GM12878 (cell line): ENCODE results near the gene TUBGCP2.

Source experiments
- ATF7 ChIP-seq: fragments of 450-650 bp; IDR thresholded peaks from 2 replicates; pipeline ENCODE4 v1.6.1; 2016; ENCODE audit warnings: low read depth, mild to moderate bottlenecking
- CEBPB ChIP-seq, 2 experiments: fragments of 150-350 bp in 1 of 2; IDR thresholded peaks; 2 replicates each; pipeline ENCODE4 v1.6.1; 2012 to 2014; ENCODE audit warnings: low read depth in 2 of 2, low read length in 2 of 2, borderline replicate concordance in 1 of 2, inconsistent platforms in 1 of 2
- CTCF ChIP-seq, 3 experiments: IDR thresholded peaks in 2 of 3; conservative IDR thresholded peaks in 1 of 3; 2 replicates each; pipeline ENCODE4 v1.5.1; 2011; ENCODE audit warnings: low read depth in 3 of 3, low read length in 3 of 3, mild to moderate bottlenecking in 3 of 3, control low read depth in 2 of 3, moderate library complexity in 2 of 3, inconsistent platforms in 1 of 3, mixed read lengths in 1 of 3; ENCODE audit not compliant: control insufficient read depth in 2 of 3, insufficient read depth in 1 of 3; ENCODE audit errors: extremely low read depth in 1 of 3
- IRF5 ChIP-seq: fragments of 450-650 bp; IDR thresholded peaks from 2 replicates; pipeline ENCODE4 v1.6.1; 2017; ENCODE audit warnings: borderline replicate concordance
- JUNB ChIP-seq: IDR thresholded peaks from 2 replicates; pipeline ENCODE4 v1.6.1; 2016; ENCODE audit warnings: antibody characterized with exemption, mild to moderate bottlenecking
- PAX5 ChIP-seq: IDR thresholded peaks from 2 replicates; pipeline ENCODE4 v1.6.1; 2011; ENCODE audit warnings: low read depth, low read length, borderline replicate concordance
- PBX3 ChIP-seq: IDR thresholded peaks from 2 replicates; pipeline ENCODE4 v1.6.1; 2011; ENCODE audit warnings: mild to moderate bottlenecking, low read depth, low read length, moderate library complexity; ENCODE audit not compliant: insufficient replicate concordance
- POLR2AphosphoS2 ChIP-seq: IDR thresholded peaks from 2 replicates; pipeline ENCODE4 v1.6.1; 2011; ENCODE audit warnings: low read depth, mild to moderate bottlenecking, low read length, improper control_type of control experiment, moderate library complexity
- SP1 ChIP-seq: IDR thresholded peaks from one replicate; pipeline ENCODE4 v1.6.1; 2011; ENCODE audit warnings: low read depth, low read length
- STAT3 ChIP-seq: IDR thresholded peaks from 2 replicates; pipeline ENCODE4 v1.6.1; 2011; ENCODE audit warnings: low read depth, low read length, improper control_type of control experiment
- TARDBP ChIP-seq: IDR thresholded peaks from 2 replicates; pipeline ENCODE4 v1.6.1; 2016; ENCODE audit warnings: borderline replicate concordance

GRCh38 chr10:133353988-133354605, 45.4 kb upstream of the TUBGCP2 start:
- TF ChIP-seq CEBPB (IDR thresholded peaks at IDR 0.05; ENCODE audit: borderline replicate concordance in 1 of 2, low read depth in 2 of 2, low read length in 2 of 2): no peak
- no peak for TF ChIP-seq SP1
- no peak for TF ChIP-seq IRF5
- no peak for TF ChIP-seq POLR2AphosphoS2
- no peak for TF ChIP-seq JUNB
- TF ChIP-seq STAT3: no peak
- TF ChIP-seq CTCF (IDR thresholded peaks at IDR 0.05 in 2 of 3, conservative IDR thresholded peaks at IDR 0.05 in 1 of 3; ENCODE audit: control insufficient read depth in 2 of 3, extremely low read depth in 1 of 3, insufficient read depth in 1 of 3, low read depth in 3 of 3, low read length in 3 of 3): no peak
- TF ChIP-seq ATF7: no peak
- TF ChIP-seq PAX5: no peak
- TF ChIP-seq PBX3: no peak
- TF ChIP-seq TARDBP: no peak
